Suprapubic skin (tissue), 4 donors: ENCODE results near the gene ERC2.

Experiments used
- EP300 ChIP-seq: sonication (generic); formaldehyde crosslinking; IDR thresholded peaks from one replicate; pipeline ENCODE4 v1.6.1; 2017; ENCODE audit warnings: antibody characterized with exemption
- POLR2A ChIP-seq, 2 donors: fragments of 450-650 bp; IDR thresholded peaks; one replicate each; pipeline ENCODE4 v1.6.1; 2017; ENCODE audit warnings: antibody characterized with exemption in 2 of 2, mild to moderate bottlenecking in 2 of 2, moderate library complexity in 2 of 2
- POLR2AphosphoS5 ChIP-seq, 3 donors: sonication (generic); formaldehyde crosslinking; IDR thresholded peaks; one replicate each; pipeline ENCODE4 v1.6.1; 2017; ENCODE audit warnings: antibody characterized with exemption in 3 of 3
- TF ChIP-seq, protein P1 (sequence below), 2 donors: fragments of 200-600 bp in 1 of 2; fragments of 450-650 bp in 1 of 2; sonication (generic) in 1 of 2; IDR thresholded peaks; one replicate each; pipeline ENCODE4 v1.5.1; 2016 to 2019; ENCODE audit warnings: antibody characterized with exemption in 2 of 2, mild to moderate bottlenecking in 1 of 2, moderate library complexity in 1 of 2

DNA sequence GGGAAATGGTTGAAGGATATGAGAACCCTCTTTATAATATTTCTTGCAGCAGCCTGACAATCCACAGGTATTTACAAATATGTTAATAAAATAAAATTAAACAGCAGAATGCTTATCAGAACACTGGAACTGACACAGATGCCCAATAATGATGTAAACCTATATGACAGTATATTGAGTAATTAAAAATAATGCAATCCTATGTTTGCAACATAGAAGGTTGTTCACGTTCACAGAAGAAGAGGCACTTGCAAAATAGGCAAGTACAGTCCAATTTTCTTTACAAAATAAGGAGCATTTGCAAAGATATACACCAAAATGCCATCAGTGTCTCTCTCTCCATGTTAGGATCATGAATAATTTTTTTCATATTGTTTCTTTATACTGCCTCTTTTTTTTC lies 584.2 kb downstream of the ERC2 start:
- TF ChIP-seq POLR2A (IDR thresholded peaks at IDR 0.05) (no peak), EP300 (no peak), POLR2AphosphoS5 (IDR thresholded peaks at IDR 0.05) (no peak)
- TF ChIP-seq, protein P1, sequence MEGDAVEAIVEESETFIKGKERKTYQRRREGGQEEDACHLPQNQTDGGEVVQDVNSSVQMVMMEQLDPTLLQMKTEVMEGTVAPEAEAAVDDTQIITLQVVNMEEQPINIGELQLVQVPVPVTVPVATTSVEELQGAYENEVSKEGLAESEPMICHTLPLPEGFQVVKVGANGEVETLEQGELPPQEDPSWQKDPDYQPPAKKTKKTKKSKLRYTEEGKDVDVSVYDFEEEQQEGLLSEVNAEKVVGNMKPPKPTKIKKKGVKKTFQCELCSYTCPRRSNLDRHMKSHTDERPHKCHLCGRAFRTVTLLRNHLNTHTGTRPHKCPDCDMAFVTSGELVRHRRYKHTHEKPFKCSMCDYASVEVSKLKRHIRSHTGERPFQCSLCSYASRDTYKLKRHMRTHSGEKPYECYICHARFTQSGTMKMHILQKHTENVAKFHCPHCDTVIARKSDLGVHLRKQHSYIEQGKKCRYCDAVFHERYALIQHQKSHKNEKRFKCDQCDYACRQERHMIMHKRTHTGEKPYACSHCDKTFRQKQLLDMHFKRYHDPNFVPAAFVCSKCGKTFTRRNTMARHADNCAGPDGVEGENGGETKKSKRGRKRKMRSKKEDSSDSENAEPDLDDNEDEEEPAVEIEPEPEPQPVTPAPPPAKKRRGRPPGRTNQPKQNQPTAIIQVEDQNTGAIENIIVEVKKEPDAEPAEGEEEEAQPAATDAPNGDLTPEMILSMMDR (IDR thresholded peaks at IDR 0.05) = no peak
